Panc1 (cell line): Measurements from ENCODE around the gene CXCR1. TPM values are rescaled to one million over a fixed set of nuclear protein-coding genes. Genes with fewer than 3 reads are reported as not detected.

Experiments used
- ATAC-seq: fragments of 200-7000 bp; cut with Tn5 transposase; 2 replicates; pipeline ENCODE4 v1.9.1; 2020; ENCODE audit warnings: mild to moderate bottlenecking, moderate library complexity
- BruUV-seq: library from RNA; stranded (reverse); fragments of 400-500 nt; replicated peaks from 2 replicates; lab custom pipeline; 2021; lab: Mats Ljungman, UMichigan
- CTCF ChIA-PET: fragments of 300-600 bp; sonication (Branson Sonifier 250); formaldehyde crosslinking; loops from one replicate; lab custom pipeline; 2022; ENCODE audit warnings: antibody characterized with exemption; lab: Charles Lee
- POLR2A ChIA-PET: fragments of 300-600 bp; sonication (Branson Sonifier 250); formaldehyde crosslinking; loops from one replicate; lab custom pipeline; 2022; ENCODE audit warnings: antibody characterized with exemption; lab: Charles Lee
- DNase-seq: peaks from one replicate; pipeline ENCODE4 v3.0.0-alpha.2; 2010; ENCODE audit warnings: low read depth, low spot score
- H3K27ac ChIP-seq: 2 replicates; pipeline ENCODE4 v1.5.1; 2011; ENCODE audit warnings: mild to moderate bottlenecking, low read length, inconsistent platforms
- H3K27me3 ChIP-seq: fragments of 200-500 bp; sonication (Bioruptor generic); 2 replicates; pipeline ENCODE4 v1.6.0; 2014; ENCODE audit warnings: low read length, inconsistent platforms; ENCODE audit not compliant: control insufficient read depth, insufficient read depth
- H3K36me3 ChIP-seq: fragments of 200-500 bp; sonication (Bioruptor generic); 2 replicates; pipeline ENCODE4 v1.5.1; 2014; ENCODE audit warnings: inconsistent platforms, mild to moderate bottlenecking, low read length, moderate library complexity; ENCODE audit not compliant: control insufficient read depth, insufficient read depth
- H3K4me1 ChIP-seq: 2 replicates; pipeline ENCODE4 v1.5.1; 2011; ENCODE audit warnings: inconsistent platforms, mild to moderate bottlenecking, low read length, moderate library complexity; ENCODE audit not compliant: control insufficient read depth, insufficient read depth
- H3K4me3 ChIP-seq, 2 experiments: 2 replicates each; pipeline ENCODE4 v1.5.1; 2011 to 2012; ENCODE audit warnings: low read depth in 2 of 2, low read length in 2 of 2, mild to moderate bottlenecking in 2 of 2, inconsistent platforms in 1 of 2, moderate library complexity in 1 of 2
- H3K9me3 ChIP-seq: fragments of 200-500 bp; sonication (Bioruptor generic); 2 replicates; pipeline ENCODE4 v1.5.1; 2014; ENCODE audit warnings: low read depth, mild to moderate bottlenecking, inconsistent platforms, low read length, moderate library complexity; ENCODE audit not compliant: control insufficient read depth, insufficient read depth
- POLR2AphosphoS5 ChIP-seq: IDR thresholded peaks from 2 replicates; pipeline ENCODE4 v1.6.1; 2012; ENCODE audit warnings: mild to moderate bottlenecking, low read depth, low read length, moderate library complexity
- REST ChIP-seq, 2 experiments: IDR thresholded peaks; 2 replicates each; pipeline ENCODE4 v1.6.1; 2011 to 2012; ENCODE audit warnings: low read depth in 2 of 2, control low read depth in 1 of 2, low read length in 1 of 2, mild to moderate bottlenecking in 1 of 2, moderate library complexity in 1 of 2; ENCODE audit not compliant: insufficient read depth in 1 of 2
- SIN3A ChIP-seq: IDR thresholded peaks from 2 replicates; pipeline ENCODE4 v1.6.1; 2012; ENCODE audit warnings: low read depth, mild to moderate bottlenecking, low read length, moderate library complexity, borderline replicate concordance; ENCODE audit not compliant: insufficient read depth
- TCF7L2 ChIP-seq: IDR thresholded peaks from 2 replicates; pipeline ENCODE4 v1.6.1; 2011; ENCODE audit warnings: mild to moderate bottlenecking, low read depth, low read length, inconsistent platforms
- in situ Hi-C: cut with HindIII; loops from 2 replicates; pipeline ENCODE4 v1.10.0; 2016; ENCODE audit warnings: low sequenced_read_pairs, low pct_unique_long_range_greater_than_20kb
- intact Hi-C: fragments of 100-400 bp; cut with micrococcal nuclease; formaldehyde crosslinking; loops from one replicate; pipeline ENCODE4 v1.10.0; 2022; ENCODE audit not compliant: unreplicated experiment
- total RNA-seq: library from RNA; stranded (reverse); gene quantifications from one replicate; pipeline ENCODE4 v1.2.1, GENCODE V29; 2021; ENCODE audit not compliant: unreplicated experiment
- TF ChIP-seq, protein P1 (sequence below): fragments of 450-650 bp; IDR thresholded peaks from 2 replicates; pipeline ENCODE4 v1.5.1; 2017; ENCODE audit warnings: mild to moderate bottlenecking

The CXCR1 gene
- total RNA-seq, 1 experiment from 2014 or later = not detected

GRCh38 chr2:218202266-218202665 is 35.5 kb upstream of the CXCR1 start:
- Histone ChIP-seq H3K36me3 (no peaks in the 10 kb centered on the region), H3K4me1 (no peaks in the 10 kb centered on the region), H3K4me3 (no peak overlapping the region), H3K27ac (no peak overlapping the region), H3K27me3 (no peaks in the 10 kb centered on the region; the same call in 1 of the 2 replicates), H3K9me3 (no peaks in the 10 kb centered on the region)
- CTCF ChIA-PET = no interaction called here
- in situ Hi-C loops = no loop called here
- no peak for ATAC-seq
- TF ChIP-seq REST (IDR thresholded peaks at IDR 0.05; ENCODE audit: insufficient read depth in 1 of 2, low read depth in 2 of 2, low read length in 1 of 2) = no peak
- no peak for TF ChIP-seq SIN3A
- TF ChIP-seq, protein P1, sequence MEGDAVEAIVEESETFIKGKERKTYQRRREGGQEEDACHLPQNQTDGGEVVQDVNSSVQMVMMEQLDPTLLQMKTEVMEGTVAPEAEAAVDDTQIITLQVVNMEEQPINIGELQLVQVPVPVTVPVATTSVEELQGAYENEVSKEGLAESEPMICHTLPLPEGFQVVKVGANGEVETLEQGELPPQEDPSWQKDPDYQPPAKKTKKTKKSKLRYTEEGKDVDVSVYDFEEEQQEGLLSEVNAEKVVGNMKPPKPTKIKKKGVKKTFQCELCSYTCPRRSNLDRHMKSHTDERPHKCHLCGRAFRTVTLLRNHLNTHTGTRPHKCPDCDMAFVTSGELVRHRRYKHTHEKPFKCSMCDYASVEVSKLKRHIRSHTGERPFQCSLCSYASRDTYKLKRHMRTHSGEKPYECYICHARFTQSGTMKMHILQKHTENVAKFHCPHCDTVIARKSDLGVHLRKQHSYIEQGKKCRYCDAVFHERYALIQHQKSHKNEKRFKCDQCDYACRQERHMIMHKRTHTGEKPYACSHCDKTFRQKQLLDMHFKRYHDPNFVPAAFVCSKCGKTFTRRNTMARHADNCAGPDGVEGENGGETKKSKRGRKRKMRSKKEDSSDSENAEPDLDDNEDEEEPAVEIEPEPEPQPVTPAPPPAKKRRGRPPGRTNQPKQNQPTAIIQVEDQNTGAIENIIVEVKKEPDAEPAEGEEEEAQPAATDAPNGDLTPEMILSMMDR = no peak
- TF ChIP-seq TCF7L2 = no peak
- TF ChIP-seq POLR2AphosphoS5 = no peak
- intact Hi-C loops = no loop called here
- no peak for DNase-seq
- no TSS peak for BruUV-seq
- POLR2A ChIA-PET = no interaction called here

GRCh38 chr2:218196974-218197373 is 30.2 kb upstream of the CXCR1 start:
- in situ Hi-C loops (no loop called here), intact Hi-C loops (no loop called here)
- Histone ChIP-seq H3K4me1 (no peaks in the 10 kb centered on the region), H3K4me3 (no peak overlapping the region), H3K36me3 (no peaks in the 10 kb centered on the region), H3K27me3 (no peaks in the 10 kb centered on the region; the same call in none of the 2 replicates), H3K27ac (no peak overlapping the region), H3K9me3 (no peaks in the 10 kb centered on the region)
- ATAC-seq = no peak
- ChIA-PET CTCF (no interaction called here), POLR2A (no interaction called here)
- TF ChIP-seq TCF7L2 (no peak), SIN3A (no peak), REST (IDR thresholded peaks at IDR 0.05; ENCODE audit: insufficient read depth in 1 of 2, low read depth in 2 of 2, low read length in 1 of 2) (no peak), POLR2AphosphoS5 (no peak)
- TF ChIP-seq, protein P1 = no peak
- DNase-seq = no peak
- BruUV-seq = no TSS peak
